Measurements from ENCODE around the gene KCTD11. TPM values are rescaled to one million over a fixed set of nuclear protein-coding genes. Genes with fewer than 3 reads are reported as not detected.

The KCTD11 gene
- total and polyA plus RNA-seq, 4 experiments from 2014 or later: 0.33 to 4.3 (median 2.7) TPM

Other genes starting within 250 kb of the KCTD11 start
Only the 30 nearest of the 36 such genes appear.
- not detected for gene ASGR1, start 172.8 kb upstream of the KCTD11 start, total RNA-seq
- gene ASGR1, start 172.8 kb upstream of the KCTD11 start, polyA plus RNA-seq: not detected
- 1 to 10 TPM; 7.2 to 7.6 TPM for gene DLG4, start 132.3 kb upstream of the KCTD11 start, total RNA-seq
- gene DLG4, start 132.3 kb upstream of the KCTD11 start, polyA plus RNA-seq: under 1 TPM; 0.44 to 0.50 TPM
- gene ACADVL, start 132.2 kb upstream of the KCTD11 start, total RNA-seq: 100 to 1,000 TPM; 340 to 342 TPM
- gene ACADVL, start 132.2 kb upstream of the KCTD11 start, polyA plus RNA-seq: 100 to 1,000 TPM; 110 to 118 TPM
- 10 to 100 TPM; 75.1 to 76.8 TPM for gene DVL2, start 117.6 kb upstream of the KCTD11 start, total RNA-seq
- gene DVL2, start 117.6 kb upstream of the KCTD11 start, polyA plus RNA-seq: 10 to 100 TPM; 22.0 to 23.7 TPM
- 10 to 100 TPM; 45.8 to 55.8 TPM for gene PHF23, start 112.7 kb upstream of the KCTD11 start, total RNA-seq
- gene PHF23, start 112.7 kb upstream of the KCTD11 start, polyA plus RNA-seq: 10 to 100 TPM; 11.4 to 29.8 TPM
- gene GABARAP, start 109.7 kb upstream of the KCTD11 start, total RNA-seq: 100 to 1,000 TPM; 324 to 327 TPM
- 100 to 1,000 TPM; 741 to 896 TPM for gene GABARAP, start 109.7 kb upstream of the KCTD11 start, polyA plus RNA-seq
- gene CTDNEP1, start 100.4 kb upstream of the KCTD11 start, total RNA-seq: 100 to 1,000 TPM; 145 to 157 TPM
- 10 to 100 TPM; 42.4 to 59.1 TPM for gene CTDNEP1, start 100.4 kb upstream of the KCTD11 start, polyA plus RNA-seq
- gene ELP5, start 99.9 kb upstream of the KCTD11 start, total RNA-seq: 10 to 100 TPM; 29.8 to 30.9 TPM
- gene ELP5, start 99.9 kb upstream of the KCTD11 start, polyA plus RNA-seq: 10 to 100 TPM; 68.0 to 71.3 TPM
- gene CLDN7, start 89.7 kb upstream of the KCTD11 start, total RNA-seq: 1 to 10 TPM in 1 of 2 experiments, under 1 TPM in 1; 0.39 to 1.0 TPM
- gene CLDN7, start 89.7 kb upstream of the KCTD11 start, polyA plus RNA-seq: 1 to 10 TPM; 1.0 to 3.1 TPM
- gene SLC2A4, start 70.4 kb upstream of the KCTD11 start, total RNA-seq: not detected
- gene SLC2A4, start 70.4 kb upstream of the KCTD11 start, polyA plus RNA-seq: not detected
- under 1 TPM; 0.26 to 0.39 TPM for gene YBX2, start 57.5 kb upstream of the KCTD11 start, total RNA-seq
- gene YBX2, start 57.5 kb upstream of the KCTD11 start, polyA plus RNA-seq: not detected
- gene EIF5A, start 44.5 kb upstream of the KCTD11 start, total RNA-seq: 100 to 1,000 TPM; 240 to 244 TPM
- 100 to 1,000 TPM; 230 to 850 TPM for gene EIF5A, start 44.5 kb upstream of the KCTD11 start, polyA plus RNA-seq
- 100 to 1,000 TPM; 127 to 132 TPM for gene GPS2, start 36.8 kb upstream of the KCTD11 start, total RNA-seq
- gene GPS2, start 36.8 kb upstream of the KCTD11 start, polyA plus RNA-seq: 100 to 1,000 TPM; 101 to 120 TPM
- 10 to 100 TPM; 73.8 to 81.6 TPM for gene NEURL4, start 22.8 kb upstream of the KCTD11 start, total RNA-seq
- gene NEURL4, start 22.8 kb upstream of the KCTD11 start, polyA plus RNA-seq: 1 to 10 TPM in 1 of 2 donors, under 1 TPM in 1; 0.97 to 2.4 TPM
- gene ACAP1, start 15.6 kb upstream of the KCTD11 start, total RNA-seq: 100 to 1,000 TPM; 507 to 516 TPM
- gene ACAP1, start 15.6 kb upstream of the KCTD11 start, polyA plus RNA-seq: 100 to 1,000 TPM; 261 to 264 TPM
- not detected for gene TMEM95, start 3.0 kb downstream of the KCTD11 start, total RNA-seq
- not detected for gene TMEM95, start 3.0 kb downstream of the KCTD11 start, polyA plus RNA-seq
- 10 to 100 TPM; 13.8 to 15.9 TPM for gene TNK1, start 28.9 kb downstream of the KCTD11 start, total RNA-seq
- gene TNK1, start 28.9 kb downstream of the KCTD11 start, polyA plus RNA-seq: 1 to 10 TPM; 1.7 to 2.1 TPM
- gene PLSCR3, start 42.4 kb downstream of the KCTD11 start, total RNA-seq: 10 to 100 TPM; 90.3 to 91.9 TPM
- 100 to 1,000 TPM; 174 to 242 TPM for gene PLSCR3, start 42.4 kb downstream of the KCTD11 start, polyA plus RNA-seq
- gene TMEM256, start 51.9 kb downstream of the KCTD11 start, total RNA-seq: 10 to 100 TPM; 35.4 to 38.3 TPM
- gene TMEM256, start 51.9 kb downstream of the KCTD11 start, polyA plus RNA-seq: 10 to 100 TPM; 49.9 to 51.1 TPM
- gene NLGN2, start 55.7 kb downstream of the KCTD11 start, total RNA-seq: 1 to 10 TPM; 8.8 to 9.8 TPM
- gene NLGN2, start 55.7 kb downstream of the KCTD11 start, polyA plus RNA-seq: under 1 TPM in 1 of 2 donors, not detected in 1; 0.08 TPM
- gene SPEM1, start 68.2 kb downstream of the KCTD11 start, total RNA-seq: not detected
- gene SPEM1, start 68.2 kb downstream of the KCTD11 start, polyA plus RNA-seq: not detected
- not detected for gene SPEM2, start 73.5 kb downstream of the KCTD11 start, total RNA-seq
- gene SPEM2, start 73.5 kb downstream of the KCTD11 start, polyA plus RNA-seq: not detected
- not detected for gene SPEM3, start 76.7 kb downstream of the KCTD11 start, total RNA-seq
- gene SPEM3, start 76.7 kb downstream of the KCTD11 start, polyA plus RNA-seq: not detected
- gene TMEM102, start 83.3 kb downstream of the KCTD11 start, total RNA-seq: 10 to 100 TPM; 20.8 to 21.8 TPM
- 10 to 100 TPM; 14.6 to 29.2 TPM for gene TMEM102, start 83.3 kb downstream of the KCTD11 start, polyA plus RNA-seq
- gene FGF11, start 87.3 kb downstream of the KCTD11 start, total RNA-seq: 1 to 10 TPM; 2.7 to 3.3 TPM
- gene FGF11, start 87.3 kb downstream of the KCTD11 start, polyA plus RNA-seq: under 1 TPM in 1 of 2 donors, not detected in 1; 0.14 TPM
- gene CHRNB1, start 92.9 kb downstream of the KCTD11 start, total RNA-seq: 1 to 10 TPM; 9.1 to 9.5 TPM
- gene CHRNB1, start 92.9 kb downstream of the KCTD11 start, polyA plus RNA-seq: 10 to 100 TPM; 24.1 to 29.2 TPM
- gene ZBTB4, start 127.5 kb downstream of the KCTD11 start, total RNA-seq: 10 to 100 TPM; 75.2 to 75.7 TPM
- 10 to 100 TPM in 1 of 2 donors, 1 to 10 TPM in 1; 4.6 to 21.2 TPM for gene ZBTB4, start 127.5 kb downstream of the KCTD11 start, polyA plus RNA-seq
- not detected for gene SLC35G6, start 129.3 kb downstream of the KCTD11 start, total RNA-seq
- gene SLC35G6, start 129.3 kb downstream of the KCTD11 start, polyA plus RNA-seq: not detected
- 100 to 1,000 TPM; 178 to 191 TPM for gene POLR2A, start 132.2 kb downstream of the KCTD11 start, total RNA-seq
- gene POLR2A, start 132.2 kb downstream of the KCTD11 start, polyA plus RNA-seq: 10 to 100 TPM in 1 of 2 donors, 1 to 10 TPM in 1; 8.6 to 76.2 TPM
- gene TNFSF12, start 196.9 kb downstream of the KCTD11 start, total RNA-seq: 10 to 100 TPM; 45.1 to 52.2 TPM
- gene TNFSF12, start 196.9 kb downstream of the KCTD11 start, polyA plus RNA-seq: 10 to 100 TPM; 45.8 to 72.8 TPM